HepG2 (cell line): ENCODE results near the gene PACSIN1. TPM values are rescaled to one million over a fixed set of nuclear protein-coding genes. Genes with fewer than 3 reads are reported as not detected.

Source experiments
- AKNA ChIP-seq: sonication (generic); formaldehyde crosslinking; IDR thresholded peaks from 2 replicates; pipeline ENCODE4 v1.4.0; 2020; ENCODE audit warnings: missing genetic modification reagents, borderline replicate concordance
- GLMP ChIP-seq: sonication (generic); formaldehyde crosslinking; IDR thresholded peaks from 2 replicates; pipeline ENCODE4 v1.9.0; 2021; ENCODE audit warnings: missing genetic modification reagents, mild to moderate bottlenecking, borderline replicate concordance
- GTF2F1 ChIP-seq: fragments of 150-350 bp; IDR thresholded peaks from 2 replicates; pipeline ENCODE4 v1.6.1; 2014; ENCODE audit warnings: low read length
- MED1 ChIP-seq: sonication (generic); formaldehyde crosslinking; IDR thresholded peaks from 2 replicates; pipeline ENCODE4 v1.4.0; 2020; ENCODE audit warnings: missing genetic modification reagents
- NFE2L2 ChIP-seq: fragments of 150-350 bp; IDR thresholded peaks from 2 replicates; pipeline ENCODE4 v1.6.1; 2014; ENCODE audit warnings: low read length
- TOE1 ChIP-seq: sonication (generic); formaldehyde crosslinking; IDR thresholded peaks from 2 replicates; pipeline ENCODE4 v1.4.0; 2020; ENCODE audit warnings: mild to moderate bottlenecking, missing genetic modification reagents
- ZNF253 ChIP-seq: sonication (generic); formaldehyde crosslinking; IDR thresholded peaks from 2 replicates; pipeline ENCODE4 v1.8.0; 2022; ENCODE audit warnings: mild to moderate bottlenecking, missing genetic modification reagents, borderline replicate concordance
- ZNF468 ChIP-seq: sonication (generic); formaldehyde crosslinking; IDR thresholded peaks from 2 replicates; pipeline ENCODE4 v1.8.0; 2022; ENCODE audit warnings: mild to moderate bottlenecking, moderate library complexity, missing genetic modification reagents
- ZNF557 ChIP-seq: sonication (generic); formaldehyde crosslinking; IDR thresholded peaks from 2 replicates; pipeline ENCODE4 v1.4.0; 2020; ENCODE audit warnings: missing genetic modification reagents
- ZXDC ChIP-seq: sonication (generic); formaldehyde crosslinking; IDR thresholded peaks from 2 replicates; pipeline ENCODE4 v1.5.0; 2020; ENCODE audit warnings: mild to moderate bottlenecking, missing genetic modification reagents
- polyA plus RNA-seq, 8 experiments: library from polyadenylated mRNA; depleted of rRNA in 3 of 8; stranded (reverse) in 7 of 8; unstranded in 1 of 8; fragments of >200 nt; fragmentation: Illumina TruSeq in 4 of 8; extraction: Trizol in 4 of 8; gene quantifications; 2 replicates each; pipeline versions ENCODE4 v1.2.1 to v1.2.3, GENCODE V29; 2011 to 2016; ENCODE audit warnings: low read depth in 4 of 8, missing spikeins in 1 of 8, mixed read lengths in 1 of 8; ENCODE audit not compliant: insufficient read depth in 1 of 8
- total RNA-seq, 5 experiments: library from RNA; depleted of rRNA; stranded (reverse); fragments of >200 nt; fragmentation: Illumina TruSeq; extraction: Trizol; gene quantifications; 2 replicates each; pipeline ENCODE4 v1.2.3, GENCODE V29; 2016; ENCODE audit warnings: low read depth in 1 of 5
- TF ChIP-seq, protein P1 (sequence below): sonication (generic); formaldehyde crosslinking; IDR thresholded peaks from 2 replicates; pipeline ENCODE4 v1.4.0; 2020; ENCODE audit warnings: missing genetic modification reagents, borderline replicate concordance
- TF ChIP-seq, protein P2 (sequence below): IDR thresholded peaks from 2 replicates; pipeline ENCODE4 v1.4.0; 2020; ENCODE audit warnings: mild to moderate bottlenecking, missing genetic modification reagents

The PACSIN1 gene
- total and polyA plus RNA-seq, 2 of the 13 experiments (the other 11 are each of a cell fraction or from before 2014, with no cell fraction given): not detected

DNA sequence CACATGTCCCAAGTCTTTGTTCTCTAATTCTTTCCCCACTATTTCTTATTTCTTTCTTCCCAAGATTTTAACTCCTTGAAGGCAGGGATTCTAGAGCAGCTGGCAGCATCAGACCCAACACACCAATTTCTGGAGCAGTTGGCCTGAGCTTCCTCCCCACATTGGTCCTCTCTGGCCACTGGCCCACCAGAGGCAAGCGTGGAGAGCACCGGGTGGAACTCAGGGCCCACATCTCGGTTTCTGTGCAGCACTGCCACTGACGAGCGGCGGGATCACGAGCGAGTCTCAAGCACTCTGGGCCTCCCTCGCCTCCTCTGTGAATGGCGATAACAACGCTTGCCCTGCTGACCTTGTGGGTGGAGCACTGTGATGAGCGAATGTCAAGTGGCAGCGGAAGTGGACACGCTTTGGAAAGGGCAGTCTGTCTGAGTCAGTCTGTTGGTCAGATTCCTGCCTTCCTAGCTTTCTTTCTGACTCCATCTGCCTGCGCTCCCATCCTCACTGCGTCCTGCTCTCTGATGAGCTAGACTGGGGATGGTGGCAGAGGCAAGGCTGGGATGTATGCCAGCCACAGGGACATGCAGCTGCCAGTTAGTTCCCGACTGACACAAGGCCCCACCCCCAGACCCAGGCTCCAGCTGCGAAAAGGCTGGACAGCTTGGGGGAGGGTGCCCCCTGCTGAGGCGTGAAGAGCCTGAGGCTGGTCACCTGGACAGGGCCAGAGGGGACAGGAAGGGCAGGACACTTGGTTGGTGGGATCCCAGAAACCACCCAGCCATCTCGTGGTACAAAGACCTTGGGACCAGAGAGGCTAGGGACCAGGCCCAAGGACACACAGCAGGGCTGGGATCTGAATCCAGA, 94.7 kb downstream of the PACSIN1 start (continued):
- TF ChIP-seq, protein P1, sequence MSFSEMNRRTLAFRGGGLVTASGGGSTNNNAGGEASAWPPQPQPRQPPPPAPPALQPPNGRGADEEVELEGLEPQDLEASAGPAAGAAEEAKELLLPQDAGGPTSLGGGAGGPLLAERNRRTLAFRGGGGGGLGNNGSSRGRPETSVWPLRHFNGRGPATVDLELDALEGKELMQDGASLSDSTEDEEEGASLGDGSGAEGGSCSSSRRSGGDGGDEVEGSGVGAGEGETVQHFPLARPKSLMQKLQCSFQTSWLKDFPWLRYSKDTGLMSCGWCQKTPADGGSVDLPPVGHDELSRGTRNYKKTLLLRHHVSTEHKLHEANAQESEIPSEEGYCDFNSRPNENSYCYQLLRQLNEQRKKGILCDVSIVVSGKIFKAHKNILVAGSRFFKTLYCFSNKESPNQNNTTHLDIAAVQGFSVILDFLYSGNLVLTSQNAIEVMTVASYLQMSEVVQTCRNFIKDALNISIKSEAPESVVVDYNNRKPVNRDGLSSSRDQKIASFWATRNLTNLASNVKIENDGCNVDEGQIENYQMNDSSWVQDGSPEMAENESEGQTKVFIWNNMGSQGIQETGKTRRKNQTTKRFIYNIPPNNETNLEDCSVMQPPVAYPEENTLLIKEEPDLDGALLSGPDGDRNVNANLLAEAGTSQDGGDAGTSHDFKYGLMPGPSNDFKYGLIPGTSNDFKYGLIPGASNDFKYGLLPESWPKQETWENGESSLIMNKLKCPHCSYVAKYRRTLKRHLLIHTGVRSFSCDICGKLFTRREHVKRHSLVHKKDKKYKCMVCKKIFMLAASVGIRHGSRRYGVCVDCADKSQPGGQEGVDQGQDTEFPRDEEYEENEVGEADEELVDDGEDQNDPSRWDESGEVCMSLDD (CRISPR knock-in tag): no peak
- no peak for TF ChIP-seq ZXDC (CRISPR knock-in tag)
- no peak for TF ChIP-seq NFE2L2
- 0 out of 2 replicates have a peak, but pooled peaks have one; percentile 85 for TF ChIP-seq ZNF468 (CRISPR knock-in tag)
- no peak for TF ChIP-seq ZNF557
- TF ChIP-seq, protein P2, sequence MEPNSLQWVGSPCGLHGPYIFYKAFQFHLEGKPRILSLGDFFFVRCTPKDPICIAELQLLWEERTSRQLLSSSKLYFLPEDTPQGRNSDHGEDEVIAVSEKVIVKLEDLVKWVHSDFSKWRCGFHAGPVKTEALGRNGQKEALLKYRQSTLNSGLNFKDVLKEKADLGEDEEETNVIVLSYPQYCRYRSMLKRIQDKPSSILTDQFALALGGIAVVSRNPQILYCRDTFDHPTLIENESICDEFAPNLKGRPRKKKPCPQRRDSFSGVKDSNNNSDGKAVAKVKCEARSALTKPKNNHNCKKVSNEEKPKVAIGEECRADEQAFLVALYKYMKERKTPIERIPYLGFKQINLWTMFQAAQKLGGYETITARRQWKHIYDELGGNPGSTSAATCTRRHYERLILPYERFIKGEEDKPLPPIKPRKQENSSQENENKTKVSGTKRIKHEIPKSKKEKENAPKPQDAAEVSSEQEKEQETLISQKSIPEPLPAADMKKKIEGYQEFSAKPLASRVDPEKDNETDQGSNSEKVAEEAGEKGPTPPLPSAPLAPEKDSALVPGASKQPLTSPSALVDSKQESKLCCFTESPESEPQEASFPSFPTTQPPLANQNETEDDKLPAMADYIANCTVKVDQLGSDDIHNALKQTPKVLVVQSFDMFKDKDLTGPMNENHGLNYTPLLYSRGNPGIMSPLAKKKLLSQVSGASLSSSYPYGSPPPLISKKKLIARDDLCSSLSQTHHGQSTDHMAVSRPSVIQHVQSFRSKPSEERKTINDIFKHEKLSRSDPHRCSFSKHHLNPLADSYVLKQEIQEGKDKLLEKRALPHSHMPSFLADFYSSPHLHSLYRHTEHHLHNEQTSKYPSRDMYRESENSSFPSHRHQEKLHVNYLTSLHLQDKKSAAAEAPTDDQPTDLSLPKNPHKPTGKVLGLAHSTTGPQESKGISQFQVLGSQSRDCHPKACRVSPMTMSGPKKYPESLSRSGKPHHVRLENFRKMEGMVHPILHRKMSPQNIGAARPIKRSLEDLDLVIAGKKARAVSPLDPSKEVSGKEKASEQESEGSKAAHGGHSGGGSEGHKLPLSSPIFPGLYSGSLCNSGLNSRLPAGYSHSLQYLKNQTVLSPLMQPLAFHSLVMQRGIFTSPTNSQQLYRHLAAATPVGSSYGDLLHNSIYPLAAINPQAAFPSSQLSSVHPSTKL (CRISPR knock-in tag): peak; percentile 78
- TF ChIP-seq AKNA (CRISPR knock-in tag): no peak
- no peak for TF ChIP-seq GLMP (CRISPR knock-in tag)
- no peak for TF ChIP-seq TOE1
- 0 out of 2 replicates have a peak, but pooled peaks have one; percentile 25 for TF ChIP-seq ZNF253 (CRISPR knock-in tag)
- TF ChIP-seq MED1 (CRISPR knock-in tag): 0 out of 2 replicates have a peak, but pooled peaks have one; percentile 38
- TF ChIP-seq GTF2F1: no peak
